GM23248 (cell line): ENCODE results near the gene MARCHF2. TPM values are rescaled to one million over a fixed set of nuclear protein-coding genes. Genes with fewer than 3 reads are reported as not detected.

Experiments
- DNase-seq: peaks from one replicate; pipeline ENCODE4 v3.0.0-alpha.2; 2015
- H2AFZ ChIP-seq: fragments of 200-600 bp; sonication (generic); 2 replicates; pipeline ENCODE4 v1.6.1; 2016; ENCODE audit warnings: antibody characterized with exemption
- H3F3A ChIP-seq: fragments of 200-600 bp; sonication (generic); 2 replicates; pipeline ENCODE4 v1.6.1; 2016; ENCODE audit warnings: mild to moderate bottlenecking, antibody characterized with exemption, mixed run types; ENCODE audit not compliant: insufficient read depth
- H3K27ac ChIP-seq: fragments of 200-600 bp; sonication (generic); 2 replicates; pipeline ENCODE4 v1.5.1; 2016; ENCODE audit warnings: mild to moderate bottlenecking
- H3K27me3 ChIP-seq: fragments of 200-600 bp; sonication (generic); replicated peaks from 2 replicates; pipeline ENCODE4 v1.6.1; 2016; ENCODE audit warnings: mild to moderate bottlenecking; ENCODE audit not compliant: insufficient read depth
- H3K36me3 ChIP-seq: fragments of 200-600 bp; sonication (generic); 2 replicates; pipeline ENCODE4 v1.6.1; 2016; ENCODE audit warnings: low read depth, mild to moderate bottlenecking
- H3K4me1 ChIP-seq: fragments of 200-600 bp; sonication (generic); 2 replicates; pipeline ENCODE4 v1.6.1; 2016; ENCODE audit warnings: mild to moderate bottlenecking; ENCODE audit not compliant: insufficient read depth
- H3K4me2 ChIP-seq: fragments of 200-600 bp; sonication (generic); one replicate; pipeline ENCODE4 v1.6.1; 2016; ENCODE audit warnings: mild to moderate bottlenecking; ENCODE audit not compliant: unreplicated experiment
- H3K4me3 ChIP-seq: fragments of 200-600 bp; sonication (generic); 2 replicates; pipeline ENCODE4 v1.5.1; 2016; ENCODE audit warnings: mild to moderate bottlenecking
- H3K79me2 ChIP-seq: fragments of 200-600 bp; sonication (generic); 2 replicates; pipeline ENCODE4 v1.6.1; 2016; ENCODE audit warnings: mild to moderate bottlenecking; ENCODE audit not compliant: insufficient read depth
- H3K9ac ChIP-seq: fragments of 200-600 bp; sonication (generic); 2 replicates; pipeline ENCODE4 v1.6.1; 2016; ENCODE audit warnings: mild to moderate bottlenecking
- H3K9me2 ChIP-seq: fragments of 200-600 bp; sonication (generic); 2 replicates; pipeline ENCODE4 v1.6.1; 2016; ENCODE audit warnings: mixed run types, mild to moderate bottlenecking, moderate library complexity; ENCODE audit not compliant: insufficient read depth
- H3K9me3 ChIP-seq: fragments of 200-600 bp; sonication (generic); one replicate; pipeline ENCODE4 v1.6.1; 2017; ENCODE audit warnings: low read depth
- H4K20me1 ChIP-seq: fragments of 200-600 bp; sonication (generic); 2 replicates; pipeline ENCODE4 v1.6.0; 2016; ENCODE audit not compliant: insufficient read depth
- EZH2 ChIP-seq: fragments of 200-600 bp; sonication (generic); IDR thresholded peaks from 2 replicates; pipeline ENCODE4 v1.6.1; 2018; ENCODE audit warnings: antibody characterized with exemption, mild to moderate bottlenecking; ENCODE audit not compliant: insufficient read depth, poor library complexity, severe bottlenecking
- EZH2phosphoT487 ChIP-seq: fragments of 200-600 bp; sonication (generic); IDR thresholded peaks from 2 replicates; pipeline ENCODE4 v1.6.1; 2018; ENCODE audit warnings: antibody characterized with exemption, moderate library complexity, mild to moderate bottlenecking, low read depth; ENCODE audit not compliant: insufficient read depth
- WGBS, 2 experiments: methylation state at CpG; one replicate each; pipeline ENCODE4 v1.1.6; 2015 to 2017; ENCODE audit warnings: low lambda C conversion rate in 2 of 2, low coverage in 1 of 2; ENCODE audit errors: missing lambda C conversion rate in 2 of 2; 5-methylcytosine and 5-hydroxymethylcytosine counted together
- in situ Hi-C: fragments of 300-500 bp; cut with MboI; formaldehyde crosslinking; loops from 2 replicates; pipeline ENCODE4 v1.15.0; 2020
- polyA plus RNA-seq: library from polyadenylated mRNA; unstranded; fragments of >200 nt; fragmentation: Nextera tagmentation; extraction: Ambion mirVana; gene quantifications from 2 replicates; pipeline ENCODE4 v1.2.1, GENCODE V29; 2016
- total RNA-seq: library from RNA; depleted of rRNA; stranded (reverse); fragments of >200 nt; shearing (Covaris generic); gene quantifications from 2 replicates; pipeline ENCODE4 v1.2.3, GENCODE V29; 2014

The MARCHF2 gene
- total and polyA plus RNA-seq, 2 experiments from 2014 or later = 33.1 to 87.4 TPM

DNA sequence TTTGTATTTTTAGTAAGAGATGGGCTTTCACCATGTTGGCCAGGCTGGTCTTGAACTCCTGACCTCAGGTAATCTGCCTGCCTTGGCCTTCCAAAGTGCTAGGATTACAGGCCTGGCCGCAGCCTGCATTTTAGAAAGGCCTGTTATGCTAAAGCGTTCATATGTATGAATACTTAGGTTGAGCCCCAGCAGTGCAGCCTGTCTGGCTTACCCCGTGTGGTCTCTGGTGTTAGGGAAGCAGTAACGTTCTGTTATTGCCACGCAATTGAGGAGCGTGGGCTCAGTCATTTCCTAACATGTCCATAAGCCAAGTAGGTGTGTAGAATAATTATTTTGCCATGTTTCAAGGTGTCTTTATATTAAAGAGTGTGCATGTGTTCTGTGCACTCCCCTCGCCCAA lies 46.0 kb downstream of the MARCHF2 start:
- in situ Hi-C loops = no loop called here
- WGBS, 2 experiments = 56 to 63% methylated on average over 7 of the region's 7 CpGs
- peaks cover 51% of the 10 kb centered on the region for H3F3A ChIP-seq
- no peak for TF ChIP-seq EZH2phosphoT487
- TF ChIP-seq EZH2 = no peak
- no peak overlapping the region for H2AFZ ChIP-seq
- no peaks in the 10 kb centered on the region for H3K27me3 ChIP-seq
- no peak for DNase-seq
- peaks cover 43% of the 10 kb centered on the region for H4K20me1 ChIP-seq
- H3K4me1 ChIP-seq = peaks cover 32% of the 10 kb centered on the region
- H3K4me2 ChIP-seq = peak overlapping the region; percentile 83
- peaks cover 4% of the 10 kb centered on the region; the same call in 1 of the 2 replicates for H3K36me3 ChIP-seq
- H3K9me2 ChIP-seq = no peaks in the 10 kb centered on the region
- peak overlapping the region; percentile 61 for H3K4me3 ChIP-seq
- peaks cover 97% of the 10 kb centered on the region for H3K79me2 ChIP-seq
- peak overlapping the region; percentile 89 for H3K27ac ChIP-seq
- H3K9ac ChIP-seq = peak overlapping the region; percentile 67
- no peaks in the 10 kb centered on the region for H3K9me3 ChIP-seq

DNA sequence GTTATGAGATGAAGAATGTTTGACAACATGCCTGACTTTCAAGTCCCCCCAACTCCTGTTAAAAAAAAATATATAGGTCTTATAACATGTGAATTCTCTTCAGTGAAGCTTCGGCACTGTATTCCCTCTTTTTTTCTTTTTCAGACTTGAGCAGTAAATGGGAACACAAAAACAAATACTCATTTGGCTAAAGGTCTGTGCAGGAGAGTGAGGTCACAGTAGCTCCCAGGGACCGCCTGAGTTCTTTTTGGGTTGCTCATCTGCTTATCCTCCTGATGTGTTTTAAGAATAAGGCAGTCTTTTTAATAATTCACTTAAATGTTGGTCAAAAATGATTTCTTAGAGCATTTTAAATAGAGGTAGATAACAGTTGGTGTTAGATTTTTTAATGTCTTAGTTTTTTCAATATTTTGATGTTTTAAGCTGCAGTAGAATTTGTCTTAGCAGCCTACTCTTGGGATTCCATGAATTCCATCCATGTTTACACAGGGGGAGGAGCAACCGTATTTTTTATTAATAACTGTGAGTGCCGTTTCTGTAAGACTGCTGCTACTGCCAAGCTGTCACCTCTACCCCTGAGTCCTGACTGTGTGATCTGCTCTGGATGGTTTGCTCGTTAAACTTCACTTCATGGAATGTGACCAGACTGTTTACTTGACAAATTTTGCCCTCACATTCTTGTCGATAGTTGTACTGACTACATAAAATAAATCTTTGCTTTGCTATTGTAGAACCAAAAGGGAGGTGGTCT lies 46.6 kb downstream of the MARCHF2 start:
- Histone ChIP-seq H3K9ac (peak overlapping the region; percentile 67), H3K9me2 (no peaks in the 10 kb centered on the region), H3K27me3 (no peaks in the 10 kb centered on the region), H3K36me3 (peaks cover 5% of the 10 kb centered on the region; the same call in 1 of the 2 replicates), H3K9me3 (no peaks in the 10 kb centered on the region), H3K4me3 (peak overlapping the region; percentile 61), H3F3A (peaks cover 51% of the 10 kb centered on the region), H3K4me2 (peak overlapping the region; percentile 83), H2AFZ (no peak overlapping the region), H3K79me2 (peaks cover 97% of the 10 kb centered on the region), H4K20me1 (peaks cover 37% of the 10 kb centered on the region), H3K4me1 (peaks cover 32% of the 10 kb centered on the region), H3K27ac (peak overlapping the region; percentile 89)
- peak; percentile 91 for DNase-seq
- in situ Hi-C loops = no loop called here
- 2 to 3% methylated on average over 6 of the region's 6 CpGs for WGBS, 2 experiments
- TF ChIP-seq EZH2phosphoT487 (no peak), EZH2 (no peak)

DNA sequence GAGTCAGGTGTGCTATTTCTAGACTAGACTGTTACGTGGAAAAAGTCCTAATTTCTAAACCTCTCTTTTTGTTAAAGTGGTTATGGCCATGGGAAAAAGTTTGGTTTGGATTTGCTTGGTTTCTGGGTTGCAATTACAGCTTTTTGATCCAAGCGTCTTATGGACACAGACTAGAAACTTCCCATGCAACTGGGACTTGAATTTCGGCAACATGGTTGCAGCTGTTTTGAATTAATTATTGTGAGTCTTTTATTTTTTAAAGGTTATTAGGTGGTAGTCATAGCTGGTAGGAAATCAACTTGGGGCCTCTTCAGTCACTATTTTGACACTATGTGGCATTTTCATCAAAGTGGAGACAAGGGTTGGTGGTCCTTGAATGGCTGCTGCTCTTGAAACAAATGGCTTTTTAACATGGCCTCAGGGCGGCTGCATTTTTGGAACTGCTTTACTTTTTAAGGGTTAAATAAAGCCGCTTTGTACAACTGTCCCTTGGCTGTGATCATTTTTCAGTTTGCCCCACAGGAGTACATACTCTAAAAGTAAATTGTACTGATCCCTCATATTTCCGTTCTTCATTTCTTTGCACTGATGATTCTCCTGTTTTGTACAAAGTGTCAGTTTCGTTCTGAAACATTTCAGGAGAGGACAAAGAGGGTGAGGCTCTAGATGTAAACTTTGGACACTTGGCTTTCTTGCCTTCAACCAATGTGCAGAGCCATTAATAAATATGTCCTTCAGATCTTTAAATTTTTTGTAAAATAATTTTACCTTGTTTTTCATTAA lies 47.6 kb downstream of the MARCHF2 start:
- Histone ChIP-seq H3K9me3 (no peaks in the 10 kb centered on the region), H3K4me2 (peak overlapping the region; percentile 83), H3F3A (peaks cover 46% of the 10 kb centered on the region), H3K4me1 (peaks cover 32% of the 10 kb centered on the region), H3K27me3 (no peaks in the 10 kb centered on the region), H4K20me1 (peaks cover 31% of the 10 kb centered on the region), H3K79me2 (peaks cover 97% of the 10 kb centered on the region), H2AFZ (no peak overlapping the region), H3K36me3 (peaks cover 11% of the 10 kb centered on the region), H3K9me2 (no peaks in the 10 kb centered on the region), H3K4me3 (peak overlapping the region; percentile 61), H3K27ac (peak overlapping the region; percentile 89), H3K9ac (peak overlapping the region; percentile 67)
- peak; percentile 61 for DNase-seq
- WGBS, 2 experiments = 43 to 48% methylated on average over 7 of the region's 7 CpGs
- in situ Hi-C loops = no loop called here
- TF ChIP-seq EZH2phosphoT487 (no peak), EZH2 (no peak)

DNA sequence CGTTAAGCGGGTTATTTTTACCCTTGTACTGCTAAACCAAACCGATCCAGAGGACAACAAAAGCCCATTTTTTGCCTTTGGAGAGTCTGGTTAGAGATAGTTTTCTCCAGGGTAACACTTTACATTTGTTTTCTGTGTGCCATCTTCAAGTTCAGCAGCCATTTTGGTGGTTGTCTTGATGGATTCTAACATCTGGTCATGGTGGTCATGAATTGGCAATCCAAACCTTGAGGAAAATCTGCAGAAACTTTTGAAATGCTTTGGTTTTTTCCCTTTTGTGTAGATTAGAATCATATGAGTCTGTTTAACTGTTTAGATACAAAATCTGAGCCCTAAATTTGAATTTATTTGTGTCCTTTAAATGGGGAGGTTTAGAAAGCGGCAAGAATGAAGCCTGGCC lies 48.3 kb downstream of the MARCHF2 start:
- 77 to 80% methylated on average over 4 of the region's 4 CpGs for WGBS, 2 experiments
- H3F3A ChIP-seq = peaks cover 46% of the 10 kb centered on the region
- TF ChIP-seq EZH2phosphoT487 (no peak), EZH2 (no peak)
- H4K20me1 ChIP-seq = peaks cover 28% of the 10 kb centered on the region
- peaks cover 97% of the 10 kb centered on the region for H3K79me2 ChIP-seq
- DNase-seq = no peak
- peaks cover 18% of the 10 kb centered on the region for H3K36me3 ChIP-seq
- peak overlapping the region; percentile 83 for H3K4me2 ChIP-seq
- no peaks in the 10 kb centered on the region for H3K9me2 ChIP-seq
- H2AFZ ChIP-seq = no peak overlapping the region
- in situ Hi-C loops = no loop called here
- H3K4me1 ChIP-seq = peaks cover 32% of the 10 kb centered on the region
- H3K27me3 ChIP-seq = no peaks in the 10 kb centered on the region
- no peak overlapping the region for H3K4me3 ChIP-seq
- peak overlapping the region; percentile 89 for H3K27ac ChIP-seq
- H3K9me3 ChIP-seq = no peaks in the 10 kb centered on the region
- H3K9ac ChIP-seq = no peak overlapping the region
